HCT116 (cell line): ENCODE data around the gene TSPAN10. TPM values are rescaled to one million over a fixed set of nuclear protein-coding genes. Genes with fewer than 3 reads are reported as not detected.

Experiments used
- ATAC-seq: fragments of 200-7000 bp; cut with Tn5 transposase; 2 replicates; pipeline ENCODE4 v1.9.1; 2020; ENCODE audit warnings: mild to moderate bottlenecking, moderate library complexity
- BruUV-seq: library from RNA; stranded (reverse); fragments of 400-500 nt; replicated peaks from 2 replicates; lab custom pipeline; 2021; lab: Mats Ljungman, UMichigan
- CTCF ChIA-PET: fragments of 300-600 bp; sonication (Branson Sonifier 250); formaldehyde crosslinking; loops from one replicate; lab custom pipeline; 2021; ENCODE audit warnings: antibody characterized with exemption; lab: Charles Lee
- POLR2A ChIA-PET: fragments of 300-600, 350-600 bp; sonication (Branson Sonifier 250); formaldehyde crosslinking; loops from one replicate; lab custom pipeline; 2021; ENCODE audit warnings: antibody characterized with exemption; lab: Charles Lee
- RAD21 ChIA-PET, 2 experiments: fragments of 300-600 bp; sonication (Branson Sonifier 250); formaldehyde crosslinking; loops; one replicate each; lab custom pipeline; 2023; ENCODE audit warnings: low total read pairs in 2 of 2; ENCODE audit not compliant: uncharacterized antibody in 2 of 2, unreplicated experiment in 2 of 2, low non-redundant PET in 1 of 2; lab: Charles Lee
- DNase-seq: peaks from one replicate; pipeline ENCODE4 v3.0.0-alpha.2; 2010; ENCODE audit warnings: low read depth, low spot score
- H2AFZ ChIP-seq: fragments of 200-600 bp; shearing (Covaris generic), sonication (generic); 2 replicates; pipeline ENCODE4 v1.6.1; 2017; ENCODE audit warnings: low read depth, mixed run types, mixed read lengths, antibody characterized with exemption, low read length; ENCODE audit not compliant: poor library complexity, severe bottlenecking
- H3K27ac ChIP-seq: 2 replicates; pipeline ENCODE4 v1.5.1; 2012; ENCODE audit warnings: low read depth, low read length
- H3K27me3 ChIP-seq: fragments of 200-600 bp; sonication (generic); 2 replicates; pipeline ENCODE4 v1.6.1; 2016; ENCODE audit warnings: mixed run types, low read length, mixed read lengths; ENCODE audit not compliant: insufficient read depth
- H3K36me3 ChIP-seq, 2 experiments: fragments of 200-500 bp in 1 of 2; fragments of 200-600 bp in 1 of 2; sonication (Bioruptor generic) in 1 of 2; sonication (generic) in 1 of 2; 2 replicates each; pipeline versions ENCODE4 v1.5.1 to v1.6.1; 2014 to 2016; ENCODE audit warnings: low read length in 2 of 2, inconsistent platforms in 1 of 2, mixed read lengths in 1 of 2, mixed run types in 1 of 2; ENCODE audit not compliant: insufficient read depth in 2 of 2, control insufficient read depth in 1 of 2
- H3K4me1 ChIP-seq, 2 experiments: fragments of 200-600 bp in 1 of 2; sonication (generic) in 1 of 2; 2 replicates each; pipeline versions ENCODE4 v1.5.1 to v1.6.1; 2012 to 2017; ENCODE audit warnings: low read length in 2 of 2, inconsistent platforms in 1 of 2, mild to moderate bottlenecking in 1 of 2, mixed read lengths in 1 of 2, mixed run types in 1 of 2, moderate library complexity in 1 of 2; ENCODE audit not compliant: insufficient read depth in 2 of 2, control insufficient read depth in 1 of 2
- H3K4me2 ChIP-seq: fragments of 200-600 bp; sonication (generic); 2 replicates; pipeline ENCODE4 v1.6.1; 2017; ENCODE audit warnings: mixed run types, low read length, mixed read lengths
- H3K4me3 ChIP-seq, 2 experiments: fragments of 200-600 bp in 1 of 2; sonication (generic) in 1 of 2; replicated peaks in 1 of 2; 2 replicates each; pipeline ENCODE4 v1.5.1; 2011 to 2016; ENCODE audit warnings: low read length in 2 of 2, control low read depth in 1 of 2, low read depth in 1 of 2, mild to moderate bottlenecking in 1 of 2, mixed read lengths in 1 of 2, mixed run types in 1 of 2
- H3K79me2 ChIP-seq: fragments of 200-600 bp; sonication (generic); 2 replicates; pipeline ENCODE4 v1.6.1; 2017; ENCODE audit warnings: mild to moderate bottlenecking, mixed run types, low read length, moderate library complexity, mixed read lengths; ENCODE audit not compliant: insufficient read depth
- H3K9ac ChIP-seq: fragments of 200-600 bp; sonication (generic); 2 replicates; pipeline ENCODE4 v1.6.1; 2016; ENCODE audit warnings: low read length, mixed read lengths
- H3K9me2 ChIP-seq: fragments of 200-600 bp; sonication (generic), shearing (Covaris generic); 2 replicates; pipeline ENCODE4 v1.6.1; 2017; ENCODE audit warnings: mixed run types, mild to moderate bottlenecking, moderate library complexity; ENCODE audit not compliant: insufficient read depth
- H3K9me3 ChIP-seq, 2 experiments: fragments of 200-500 bp in 1 of 2; fragments of 200-600 bp in 1 of 2; sonication (Bioruptor generic) in 1 of 2; sonication (generic) in 1 of 2; 2 replicates each; pipeline ENCODE4 v1.6.1; 2014 to 2017; ENCODE audit warnings: low read length in 2 of 2, mixed read lengths in 2 of 2, inconsistent platforms in 1 of 2, low read depth in 1 of 2, mild to moderate bottlenecking in 1 of 2, mixed run types in 1 of 2, moderate library complexity in 1 of 2; ENCODE audit not compliant: control insufficient read depth in 1 of 2, insufficient read depth in 1 of 2
- H4K20me1 ChIP-seq: fragments of 200-600 bp; sonication (generic), shearing (Covaris generic); 2 replicates; pipeline ENCODE4 v1.6.1; 2017; ENCODE audit warnings: mixed run types, mild to moderate bottlenecking, moderate library complexity; ENCODE audit not compliant: insufficient read depth
- SIN3A ChIP-seq: IDR thresholded peaks from 2 replicates; pipeline ENCODE4 v1.6.1; 2012; ENCODE audit warnings: low read depth
- intact Hi-C: fragments of 100-400 bp; cut with micrococcal nuclease; formaldehyde crosslinking; loops from 2 replicates; pipeline ENCODE4 v1.10.0; 2022
- total RNA-seq: library from RNA; stranded (reverse); gene quantifications from one replicate; pipeline ENCODE4 v1.2.1, GENCODE V29; 2021; ENCODE audit not compliant: unreplicated experiment
- TF ChIP-seq, protein P1 (sequence below): IDR thresholded peaks from 2 replicates; pipeline ENCODE4 v1.6.1; 2012; ENCODE audit warnings: low read depth

The TSPAN10 gene
- total RNA-seq, 1 experiment from 2014 or later = 2.3 TPM

- H3K9ac ChIP-seq = no peak overlapping the region
- no peaks in the 10 kb centered on the region for H3K27me3 ChIP-seq
- H3K36me3 ChIP-seq = no peaks in the 10 kb centered on the region
- peaks cover 4 to 22% of the 10 kb centered on the region in 2 experiments for H3K4me1 ChIP-seq
- H3K9me3 ChIP-seq = peaks cover 0 to 5% of the 10 kb centered on the region in 2 experiments; a peak in 1 of 4 replicates
- DNase-seq = no peak
- H2AFZ ChIP-seq = no peak overlapping the region
- RAD21 ChIA-PET = no interaction called here
- TF ChIP-seq, protein P1, sequence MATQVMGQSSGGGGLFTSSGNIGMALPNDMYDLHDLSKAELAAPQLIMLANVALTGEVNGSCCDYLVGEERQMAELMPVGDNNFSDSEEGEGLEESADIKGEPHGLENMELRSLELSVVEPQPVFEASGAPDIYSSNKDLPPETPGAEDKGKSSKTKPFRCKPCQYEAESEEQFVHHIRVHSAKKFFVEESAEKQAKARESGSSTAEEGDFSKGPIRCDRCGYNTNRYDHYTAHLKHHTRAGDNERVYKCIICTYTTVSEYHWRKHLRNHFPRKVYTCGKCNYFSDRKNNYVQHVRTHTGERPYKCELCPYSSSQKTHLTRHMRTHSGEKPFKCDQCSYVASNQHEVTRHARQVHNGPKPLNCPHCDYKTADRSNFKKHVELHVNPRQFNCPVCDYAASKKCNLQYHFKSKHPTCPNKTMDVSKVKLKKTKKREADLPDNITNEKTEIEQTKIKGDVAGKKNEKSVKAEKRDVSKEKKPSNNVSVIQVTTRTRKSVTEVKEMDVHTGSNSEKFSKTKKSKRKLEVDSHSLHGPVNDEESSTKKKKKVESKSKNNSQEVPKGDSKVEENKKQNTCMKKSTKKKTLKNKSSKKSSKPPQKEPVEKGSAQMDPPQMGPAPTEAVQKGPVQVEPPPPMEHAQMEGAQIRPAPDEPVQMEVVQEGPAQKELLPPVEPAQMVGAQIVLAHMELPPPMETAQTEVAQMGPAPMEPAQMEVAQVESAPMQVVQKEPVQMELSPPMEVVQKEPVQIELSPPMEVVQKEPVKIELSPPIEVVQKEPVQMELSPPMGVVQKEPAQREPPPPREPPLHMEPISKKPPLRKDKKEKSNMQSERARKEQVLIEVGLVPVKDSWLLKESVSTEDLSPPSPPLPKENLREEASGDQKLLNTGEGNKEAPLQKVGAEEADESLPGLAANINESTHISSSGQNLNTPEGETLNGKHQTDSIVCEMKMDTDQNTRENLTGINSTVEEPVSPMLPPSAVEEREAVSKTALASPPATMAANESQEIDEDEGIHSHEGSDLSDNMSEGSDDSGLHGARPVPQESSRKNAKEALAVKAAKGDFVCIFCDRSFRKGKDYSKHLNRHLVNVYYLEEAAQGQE = no peak
- TF ChIP-seq SIN3A = no peak
- H3K4me3 ChIP-seq = no peak overlapping the region
- intact Hi-C loops = no loop called here
- no peak overlapping the region for H3K4me2 ChIP-seq
- BruUV-seq = no TSS peak
- POLR2A ChIA-PET = no interaction called here
- no peaks in the 10 kb centered on the region for H3K79me2 ChIP-seq
- CTCF ChIA-PET = no interaction called here
- no peaks in the 10 kb centered on the region for H3K9me2 ChIP-seq
- H3K27ac ChIP-seq = no peak overlapping the region
- no peaks in the 10 kb centered on the region for H4K20me1 ChIP-seq
- no peak for ATAC-seq
Observed at GRCh38 chr17:81644976-81645952, 8.3 kb downstream of the TSPAN10 start.
